Gastrocnemius medialis (tissue), 4 donors: ENCODE measurements around the gene DOLPP1.

Source experiments
- CTCF ChIP-seq, 5 experiments: fragments of 450-650 bp in 3 of 5; fragments of 200-600 bp in 2 of 5; sonication (generic) in 2 of 5; IDR thresholded peaks in 4 of 5; conservative IDR thresholded peaks in 1 of 5; 1 replicate in 4 of 5; 2 replicates in 1 of 5; pipeline ENCODE4 v1.5.1; 2016 to 2019; ENCODE audit warnings: antibody characterized with exemption in 5 of 5, mild to moderate bottlenecking in 3 of 5, moderate library complexity in 3 of 5
- POLR2A ChIP-seq, 2 donors: fragments of 450-650 bp; IDR thresholded peaks; one replicate each; pipeline ENCODE4 v1.6.1; 2017; ENCODE audit warnings: antibody characterized with exemption in 2 of 2, mild to moderate bottlenecking in 2 of 2, moderate library complexity in 2 of 2

DNA sequence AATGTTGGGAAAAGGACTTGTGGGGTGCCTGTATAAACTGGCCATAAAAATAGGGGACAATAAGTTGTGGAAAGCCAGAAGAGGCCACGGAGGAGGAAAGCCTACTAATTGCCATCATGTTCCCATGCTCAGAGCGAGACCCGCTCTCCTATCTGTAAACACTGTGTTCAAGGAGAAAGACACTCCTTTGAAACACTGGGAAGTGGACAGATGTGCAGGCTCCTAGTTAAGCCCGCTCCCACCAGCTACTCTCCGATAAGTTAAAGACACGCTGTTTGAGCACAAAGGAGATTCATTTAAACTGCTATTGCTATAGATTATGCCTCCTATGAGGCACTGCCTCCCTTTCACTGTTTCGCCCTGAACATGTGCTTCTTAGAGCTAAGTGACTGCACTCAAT, 20.4 kb downstream of the DOLPP1 start:
- TF ChIP-seq CTCF (IDR thresholded peaks at IDR 0.05 in 4 of 5, conservative IDR thresholded peaks at IDR 0.05 in 1 of 5) (no peak), POLR2A (IDR thresholded peaks at IDR 0.05) (no peak)
